DOHH2 (cell line): ENCODE results near the gene SLC5A9.

ENCODE experiments used
- CTCF ChIP-seq: fragments of 200-600 bp; sonication (generic); IDR thresholded peaks from one replicate; pipeline ENCODE4 v1.5.1; 2014; ENCODE audit warnings: antibody characterized with exemption, mild to moderate bottlenecking, low read depth, low read length; ENCODE audit not compliant: poor library complexity, severe bottlenecking
- EZH2phosphoT487 ChIP-seq: fragments of 200-600 bp; sonication (generic); IDR thresholded peaks from 2 replicates; pipeline ENCODE4 v1.6.1; 2017; ENCODE audit warnings: borderline replicate concordance, mild to moderate bottlenecking, antibody characterized with exemption, low read length, moderate library complexity, mixed read lengths

GRCh38 chr1:48245106-48245505, 22.6 kb downstream of the SLC5A9 start:
- TF ChIP-seq EZH2phosphoT487, result no peak
- no peak for TF ChIP-seq CTCF
